GM19438 (cell line): ENCODE results near the gene AFF2.

Experiments used
- ATAC-seq: cut with Tn5 transposase; IDR thresholded peaks from one replicate; pipeline ENCODE4 v1.9.1; 2021; ENCODE audit warnings: low read depth; ENCODE audit not compliant: unreplicated experiment

AFF2 gene

DNA sequence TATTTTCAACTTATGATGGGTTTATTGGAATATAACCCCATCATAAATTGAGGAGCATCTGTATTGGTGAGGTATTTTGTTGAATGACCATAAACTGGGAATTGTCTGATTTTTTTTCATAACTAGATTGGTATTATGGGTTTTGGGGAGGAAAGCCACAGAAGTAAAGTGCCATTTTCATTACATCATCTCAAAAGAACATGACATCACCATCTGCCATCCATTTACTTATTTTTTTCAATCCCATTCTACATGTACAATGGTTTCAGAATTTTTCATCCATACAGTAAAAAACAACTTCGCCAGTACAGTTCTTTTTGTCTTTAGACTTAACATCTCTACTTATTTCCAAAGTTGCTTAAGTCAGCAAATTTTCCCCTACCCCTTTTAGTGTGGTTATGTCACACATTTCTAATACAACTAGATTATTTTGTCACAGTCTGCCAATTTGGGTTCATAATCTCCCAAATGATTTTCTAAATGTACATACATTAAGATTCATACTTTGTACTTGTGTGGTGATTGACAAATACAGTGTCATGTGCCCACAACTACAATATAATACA is 545.3 kb downstream of the AFF2 start:
- no peak for ATAC-seq
